ENCODE results near the gene SAMM50.
"Not testable (repeated sequence)": the region's sequence is repeated elsewhere in the genome, so short reads cannot be mapped to it uniquely, and the experiment has no call there.

The SAMM50 gene

GRCh38 chr22:44003405-44004103, 48.3 kb downstream of the SAMM50 start:
- DNase-seq = peak; percentile 35

DNA sequence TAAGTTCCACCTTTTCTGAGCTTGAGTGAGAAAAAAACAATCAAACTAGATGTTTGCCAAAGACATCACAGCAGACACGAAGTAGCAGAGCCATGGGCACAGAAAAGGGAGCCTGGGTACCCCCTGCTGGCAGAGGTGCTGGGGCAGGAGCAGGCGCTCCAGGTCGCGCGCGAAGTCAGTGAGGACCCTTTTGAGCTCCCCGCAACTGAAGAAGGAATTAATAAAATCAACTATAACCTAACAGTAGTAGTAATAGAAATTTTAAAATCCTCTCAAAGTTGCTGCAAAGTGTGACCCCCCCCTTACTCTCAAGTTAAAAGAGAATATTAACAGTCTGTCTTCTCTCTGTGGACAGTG, 48.8 kb downstream of the SAMM50 start:
- no peak for DNase-seq

DNA sequence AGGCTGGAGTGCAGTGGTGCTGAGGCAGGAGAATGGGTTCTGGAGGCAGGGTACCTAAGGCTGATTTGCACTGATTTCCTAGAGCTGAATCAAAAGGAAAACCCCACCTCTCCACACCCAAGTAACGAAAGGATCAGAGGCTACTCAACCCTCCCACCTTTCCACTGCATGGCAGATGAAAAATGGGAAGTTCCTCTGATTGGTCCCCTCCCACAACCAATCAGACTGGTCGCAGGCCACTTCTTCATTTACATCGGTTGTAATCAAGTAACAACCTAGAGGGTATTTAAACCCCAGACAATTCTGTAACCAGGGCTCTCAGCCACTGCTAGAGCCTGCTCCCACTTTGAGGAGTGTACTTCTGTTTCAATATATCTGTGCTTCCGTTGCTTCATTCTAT, 50.3 kb downstream of the SAMM50 start:
- no peak for DNase-seq

DNA sequence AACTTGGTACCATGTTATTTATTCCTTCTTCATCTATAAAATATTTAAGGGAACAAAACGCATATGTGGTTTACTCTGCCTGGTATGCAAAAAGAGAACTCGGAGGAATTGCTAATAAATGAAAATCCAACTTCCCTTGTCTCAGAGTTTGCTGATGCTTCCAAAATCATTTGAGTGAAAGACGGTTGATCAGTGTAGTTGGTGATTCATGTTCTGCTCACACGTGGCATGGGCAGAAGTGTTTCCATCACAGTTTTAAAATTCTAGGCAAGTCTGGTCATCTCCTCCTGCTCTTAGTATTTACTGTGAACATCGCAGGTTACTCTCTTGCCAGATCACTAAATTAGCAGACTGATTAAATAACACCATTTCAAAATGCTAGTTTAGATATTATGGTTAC, 56.9 kb downstream of the SAMM50 start:
- DNase-seq = no peak

DNA sequence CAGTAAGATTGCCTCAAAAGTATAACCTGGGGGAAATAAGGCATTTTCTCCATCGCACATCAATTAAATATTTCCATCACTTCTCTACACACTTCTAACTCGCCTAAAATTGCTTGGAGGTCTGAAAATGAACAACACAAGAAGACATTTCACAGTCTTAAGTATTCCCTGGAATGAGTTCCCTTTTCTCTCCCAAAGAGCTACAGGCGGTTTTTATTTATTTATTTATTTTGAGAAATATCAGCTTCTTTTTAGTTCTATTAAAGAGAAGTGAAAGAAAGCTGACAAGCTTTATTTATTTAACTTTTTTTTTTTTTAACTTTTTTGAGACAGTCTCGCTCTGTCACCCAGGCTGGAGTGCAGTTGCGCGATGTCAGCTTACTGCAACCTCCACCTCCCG, 57.3 kb downstream of the SAMM50 start:
- no peak for DNase-seq

DNA sequence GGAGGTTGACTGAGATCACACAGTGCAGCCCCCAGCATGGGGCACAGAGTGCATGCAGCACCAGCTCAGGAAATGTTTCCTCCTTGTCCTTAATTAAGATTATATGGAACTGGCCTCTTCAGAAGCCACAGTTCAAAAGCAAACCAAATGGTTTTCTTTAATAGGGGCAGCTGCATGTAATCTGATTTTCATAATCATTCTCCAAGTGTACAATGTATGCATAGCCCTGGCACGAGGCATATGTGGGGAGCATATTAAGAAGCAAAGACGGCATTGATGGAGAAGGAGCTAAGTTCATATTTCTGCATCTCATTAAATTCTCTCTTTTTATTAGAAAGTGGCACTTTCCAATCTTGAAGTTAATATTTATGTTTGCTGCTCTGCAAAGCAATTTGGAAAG, 59.0 kb downstream of the SAMM50 start:
- DNase-seq = no peak

DNA sequence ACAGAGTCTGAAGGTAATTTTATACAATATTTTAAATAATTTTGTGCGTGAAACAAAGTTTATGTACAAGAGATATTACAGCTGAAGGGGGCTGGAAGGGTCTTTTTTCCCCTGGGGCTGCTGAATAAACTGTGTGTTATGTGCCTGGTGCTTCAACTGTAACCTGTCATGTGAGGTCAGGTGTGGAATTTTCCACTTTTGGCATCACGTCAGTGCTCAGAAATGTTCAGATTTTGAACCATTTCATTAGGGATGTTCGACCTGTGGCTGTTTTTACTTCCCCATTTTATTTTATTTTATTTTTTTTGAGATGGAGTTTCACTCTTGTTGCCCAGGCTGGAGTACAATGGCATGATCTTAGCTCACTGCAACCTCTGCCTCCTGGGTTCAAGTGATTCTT, 61.3 kb downstream of the SAMM50 start:
- DNase-seq = not testable (repeated sequence)

DNA sequence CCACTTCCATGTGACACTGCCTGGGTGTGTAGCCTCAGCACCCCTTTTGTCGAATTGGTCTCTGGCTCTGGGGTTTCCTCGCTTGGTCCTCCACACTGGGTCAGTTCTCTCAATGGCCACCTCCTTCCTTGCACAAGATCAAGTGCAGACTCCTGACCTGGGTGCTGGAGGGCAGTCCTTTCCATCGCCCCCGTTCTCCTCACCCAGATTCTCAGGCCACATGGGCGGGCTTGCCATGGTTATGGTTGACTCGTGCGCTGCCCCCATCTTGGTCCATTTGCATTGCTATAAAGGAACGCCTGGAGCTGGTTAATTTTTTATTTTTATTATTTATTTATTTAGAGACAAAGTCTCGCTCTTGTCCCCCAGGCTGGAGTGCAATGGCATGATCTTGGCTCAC, 63.4 kb downstream of the SAMM50 start:
- DNase-seq = no peak

- no peak for DNase-seq
These were observed 64.2 kb downstream of the SAMM50 start for GRCh38 chr22:44019416-44019815.

- DNase-seq = no peak
These were observed 64.6 kb downstream of the SAMM50 start for GRCh38 chr22:44019846-44020245.

GRCh38 chr22:44020981-44021380, 65.7 kb downstream of the SAMM50 start:
- DNase-seq = no peak

GRCh38 chr22:44023404-44024287, 68.4 kb downstream of the SAMM50 start:
- peak; percentile 79 for DNase-seq

DNA sequence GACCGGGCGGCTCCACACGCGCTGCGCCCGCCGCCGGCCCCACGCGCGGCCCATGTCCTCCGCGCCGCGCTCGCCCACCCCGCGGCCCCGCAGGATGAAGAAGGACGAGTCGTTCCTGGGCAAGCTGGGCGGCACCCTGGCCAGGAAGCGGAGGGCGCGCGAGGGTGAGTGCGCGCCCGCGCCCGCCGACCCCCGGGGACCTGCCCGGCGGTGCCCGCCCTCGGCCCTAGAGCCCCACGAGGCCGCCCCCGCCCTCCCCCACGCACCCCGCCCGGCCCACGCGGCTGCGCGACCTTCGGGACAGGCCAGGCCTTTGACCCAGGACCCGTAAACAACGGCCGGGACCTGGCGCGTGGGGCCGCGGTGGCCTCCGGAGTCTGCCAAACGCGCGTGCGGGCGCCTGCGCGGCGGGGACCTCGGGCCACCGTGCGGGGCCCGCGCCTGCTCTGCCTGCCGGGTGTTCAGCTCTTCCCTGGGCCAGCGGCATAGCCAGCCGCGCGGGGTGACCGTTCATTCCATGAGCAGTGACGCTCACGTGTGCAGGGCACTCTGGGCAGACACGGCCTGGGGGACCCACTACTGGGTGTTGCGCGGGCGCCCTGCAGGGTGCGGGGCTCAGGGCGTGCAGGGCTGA, 69.2 kb downstream of the SAMM50 start, which contains the start of gene PARVB:
TSS of gene PARVB (plus strand) at position 15 of the 634 bp plus-strand sequence. CDS start at position 53, 38 bp downstream.
- peak; percentile 62 for DNase-seq

DNA sequence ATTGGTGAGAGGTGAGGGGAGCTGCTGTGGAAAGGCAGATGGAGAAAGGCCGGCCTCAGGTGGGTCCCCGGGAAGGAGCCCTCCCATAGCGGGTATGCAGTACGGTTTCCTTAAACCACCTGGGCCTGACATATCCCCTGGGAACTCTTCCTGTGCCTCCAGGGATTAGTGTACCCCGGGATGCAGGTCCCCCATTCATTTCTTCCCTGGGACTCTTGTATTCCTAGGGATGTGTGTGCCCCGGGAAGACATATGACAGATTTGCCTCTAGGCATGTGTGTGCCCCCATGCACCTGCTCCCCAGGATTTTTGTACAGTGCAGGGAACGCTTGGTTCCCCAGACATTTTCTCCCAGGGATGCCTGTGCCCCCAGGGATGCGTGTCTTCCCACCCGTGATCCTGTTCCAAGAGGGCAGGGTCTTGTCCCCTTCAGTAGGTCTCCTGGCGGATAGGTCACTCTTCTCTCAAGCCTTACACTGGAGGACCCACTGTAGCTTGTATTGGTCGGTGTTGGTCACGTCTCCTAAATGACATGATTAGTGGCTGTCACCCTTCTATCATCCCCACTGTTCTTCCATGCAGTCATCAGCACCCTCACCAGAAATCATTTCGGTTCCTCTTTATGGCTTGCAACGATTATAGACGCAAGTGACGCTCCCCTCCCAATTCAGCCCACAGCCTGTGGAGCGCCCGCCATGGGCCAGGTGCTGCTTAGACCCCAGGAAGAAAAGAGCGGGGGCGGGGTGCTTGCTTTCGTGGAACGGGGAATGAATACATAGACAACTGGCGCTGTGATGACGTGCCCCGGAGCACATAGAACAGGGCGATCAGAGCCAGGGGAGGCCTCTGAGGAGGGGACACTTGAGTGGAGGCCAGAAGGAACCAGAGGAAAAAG, 70.2 kb downstream of the SAMM50 start:
- no peak for DNase-seq

DNA sequence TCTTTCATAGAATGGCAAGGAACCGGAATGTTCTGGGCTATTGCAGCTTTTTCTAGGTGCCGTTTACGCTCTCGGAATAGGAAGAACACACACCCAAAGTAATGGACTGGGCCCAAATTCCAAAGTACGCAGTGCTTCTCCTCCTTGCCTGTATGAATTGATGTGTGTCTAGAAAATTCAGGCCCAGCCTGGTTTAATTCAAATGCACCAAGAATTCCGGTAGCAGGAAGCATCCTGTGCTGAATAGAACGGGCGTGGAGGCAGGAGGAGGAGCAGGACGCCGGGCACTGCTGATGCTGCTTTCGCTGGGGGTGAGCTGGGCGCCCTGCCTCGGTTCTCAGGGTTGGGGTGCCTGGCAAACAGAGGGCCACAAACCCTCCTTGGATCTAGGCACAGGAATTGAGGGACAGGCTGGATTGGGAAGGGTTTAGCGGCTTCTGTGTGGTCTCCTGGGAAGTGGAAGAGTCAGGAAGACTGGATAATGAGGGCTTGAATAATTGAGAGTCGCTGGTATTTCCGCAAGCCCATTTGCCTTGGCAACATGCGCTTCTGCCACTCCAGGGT, 70.9 kb downstream of the SAMM50 start:
- no peak for DNase-seq

- DNase-seq = no peak
These were observed 71.6 kb downstream of the SAMM50 start for GRCh38 chr22:44026630-44027511.

DNA sequence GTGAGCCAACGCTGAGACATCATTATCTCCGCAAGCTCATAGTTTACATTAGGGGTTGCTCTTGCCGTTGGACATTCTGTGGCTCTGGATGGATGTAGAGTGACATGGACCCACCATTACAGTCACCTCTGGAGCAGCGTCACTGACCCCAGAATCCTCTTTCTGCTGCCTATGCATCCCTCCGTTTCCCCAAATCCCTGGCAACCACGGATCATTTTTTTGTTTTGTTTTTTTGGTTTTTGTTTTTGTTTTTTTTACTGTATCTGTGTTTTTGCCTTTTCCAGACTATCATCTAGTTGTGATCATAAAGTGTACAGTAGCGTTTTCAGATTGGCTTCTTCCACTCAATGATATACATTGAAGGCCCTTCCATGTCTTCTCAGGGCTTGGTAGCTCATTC, 72.8 kb downstream of the SAMM50 start:
- DNase-seq = no peak

GRCh38 chr22:44029069-44029468, 73.8 kb downstream of the SAMM50 start:
- no peak for DNase-seq

- no peak for DNase-seq
These were observed 74.9 kb downstream of the SAMM50 start for GRCh38 chr22:44030051-44030701.

GRCh38 chr22:44030702-44031082, 75.5 kb downstream of the SAMM50 start:
- DNase-seq = no peak
